DOHH2 (cell line): ENCODE measurements around the gene RAB3C.

Experiments
- H3F3A ChIP-seq: fragments of 200-600 bp; sonication (generic), shearing (Covaris generic); 2 replicates; pipeline ENCODE4 v1.6.0; 2016; ENCODE audit warnings: antibody characterized with exemption, mild to moderate bottlenecking; ENCODE audit not compliant: control insufficient read depth, insufficient read depth
- H3K27ac ChIP-seq: fragments of 200-600 bp; sonication (generic); 2 replicates; pipeline ENCODE4 v1.5.1; 2014; ENCODE audit warnings: low read depth, mild to moderate bottlenecking, low read length, moderate library complexity
- H3K27me3 ChIP-seq: fragments of 200-600 bp; sonication (generic); 2 replicates; pipeline ENCODE4 v1.6.1; 2014; ENCODE audit warnings: mild to moderate bottlenecking, low read length, mixed read lengths; ENCODE audit not compliant: control insufficient read depth
- H3K36me3 ChIP-seq: fragments of 200-600 bp; sonication (generic); 2 replicates; pipeline ENCODE4 v1.6.1; 2014; ENCODE audit warnings: mild to moderate bottlenecking, low read length, moderate library complexity, mixed read lengths; ENCODE audit not compliant: control insufficient read depth
- H3K4me1 ChIP-seq: fragments of 200-600 bp; sonication (generic); 2 replicates; pipeline ENCODE4 v1.6.1; 2014; ENCODE audit warnings: mild to moderate bottlenecking, low read length, mixed read lengths; ENCODE audit not compliant: control insufficient read depth
- H3K4me2 ChIP-seq: fragments of 200-600 bp; sonication (generic); 2 replicates; pipeline ENCODE4 v1.6.0; 2014; ENCODE audit warnings: mild to moderate bottlenecking, low read length, moderate library complexity
- H3K4me3 ChIP-seq: fragments of 200-600 bp; sonication (generic); 2 replicates; pipeline ENCODE4 v1.5.1; 2014; ENCODE audit warnings: mild to moderate bottlenecking, low read length, mixed read lengths
- H3K79me2 ChIP-seq: fragments of 200-600 bp; sonication (generic); 2 replicates; pipeline ENCODE4 v1.6.1; 2014; ENCODE audit warnings: mild to moderate bottlenecking, low read length, mixed read lengths; ENCODE audit not compliant: control insufficient read depth
- H3K9me2 ChIP-seq: fragments of 200-600 bp; sonication (generic); replicated peaks from 2 replicates; pipeline ENCODE4 v1.6.1; 2014; ENCODE audit warnings: mild to moderate bottlenecking, low read length, mixed read lengths; ENCODE audit not compliant: control insufficient read depth
- H3K9me3 ChIP-seq: fragments of 200-600 bp; sonication (generic); 2 replicates; pipeline ENCODE4 v1.6.1; 2014; ENCODE audit warnings: antibody characterized with exemption, low read length, mixed read lengths; ENCODE audit not compliant: control insufficient read depth, insufficient read depth
- H4K20me1 ChIP-seq: fragments of 200-600 bp; sonication (generic); 2 replicates; pipeline ENCODE4 v1.6.0; 2014; ENCODE audit warnings: low read depth, mild to moderate bottlenecking, antibody characterized with exemption, low read length, moderate library complexity; ENCODE audit not compliant: control insufficient read depth, insufficient read depth
- EZH2phosphoT487 ChIP-seq: fragments of 200-600 bp; sonication (generic); IDR thresholded peaks from 2 replicates; pipeline ENCODE4 v1.6.1; 2017; ENCODE audit warnings: borderline replicate concordance, mild to moderate bottlenecking, antibody characterized with exemption, low read length, moderate library complexity, mixed read lengths
- TF ChIP-seq, protein P1 (sequence below): fragments of 200-600 bp; sonication (generic); IDR thresholded peaks from one replicate; pipeline ENCODE4 v1.5.1; 2014; ENCODE audit warnings: antibody characterized with exemption, mild to moderate bottlenecking, low read depth, low read length; ENCODE audit not compliant: poor library complexity, severe bottlenecking

RAB3C gene

DNA sequence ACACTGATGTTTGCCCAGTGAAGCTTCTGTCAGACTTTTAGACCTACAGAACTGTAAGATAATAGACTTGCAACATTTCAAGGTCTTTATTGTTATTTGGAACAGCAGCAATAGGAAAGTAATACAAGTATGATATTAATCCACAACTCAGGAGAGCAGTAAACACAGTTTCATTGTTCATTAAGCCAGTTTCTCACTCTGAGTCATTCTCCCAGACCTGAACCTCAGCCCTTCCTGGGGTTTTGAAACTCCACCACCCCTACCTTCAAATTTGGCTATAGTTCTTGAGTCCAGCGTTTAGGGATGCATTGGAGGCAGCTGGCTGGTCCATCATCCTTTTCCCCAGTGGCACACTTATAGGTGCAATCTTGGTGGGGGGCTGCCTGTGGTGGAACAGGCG is 203.2 kb downstream of the RAB3C start:
- H3K27me3 ChIP-seq, result peaks cover 2% of the 10 kb centered on the region; the same call in 1 of the 2 replicates
- H3K27ac ChIP-seq, result no peak overlapping the region
- no peak overlapping the region for H3K4me2 ChIP-seq
- H3K9me3 ChIP-seq, result no peaks in the 10 kb centered on the region
- TF ChIP-seq, protein P1, sequence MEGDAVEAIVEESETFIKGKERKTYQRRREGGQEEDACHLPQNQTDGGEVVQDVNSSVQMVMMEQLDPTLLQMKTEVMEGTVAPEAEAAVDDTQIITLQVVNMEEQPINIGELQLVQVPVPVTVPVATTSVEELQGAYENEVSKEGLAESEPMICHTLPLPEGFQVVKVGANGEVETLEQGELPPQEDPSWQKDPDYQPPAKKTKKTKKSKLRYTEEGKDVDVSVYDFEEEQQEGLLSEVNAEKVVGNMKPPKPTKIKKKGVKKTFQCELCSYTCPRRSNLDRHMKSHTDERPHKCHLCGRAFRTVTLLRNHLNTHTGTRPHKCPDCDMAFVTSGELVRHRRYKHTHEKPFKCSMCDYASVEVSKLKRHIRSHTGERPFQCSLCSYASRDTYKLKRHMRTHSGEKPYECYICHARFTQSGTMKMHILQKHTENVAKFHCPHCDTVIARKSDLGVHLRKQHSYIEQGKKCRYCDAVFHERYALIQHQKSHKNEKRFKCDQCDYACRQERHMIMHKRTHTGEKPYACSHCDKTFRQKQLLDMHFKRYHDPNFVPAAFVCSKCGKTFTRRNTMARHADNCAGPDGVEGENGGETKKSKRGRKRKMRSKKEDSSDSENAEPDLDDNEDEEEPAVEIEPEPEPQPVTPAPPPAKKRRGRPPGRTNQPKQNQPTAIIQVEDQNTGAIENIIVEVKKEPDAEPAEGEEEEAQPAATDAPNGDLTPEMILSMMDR, result no peak
- no peak for TF ChIP-seq EZH2phosphoT487
- no peaks in the 10 kb centered on the region for H3K4me1 ChIP-seq
- no peaks in the 10 kb centered on the region for H4K20me1 ChIP-seq
- no peaks in the 10 kb centered on the region for H3K79me2 ChIP-seq
- no peak overlapping the region for H3K4me3 ChIP-seq
- no peaks in the 10 kb centered on the region for H3K9me2 ChIP-seq
- H3K36me3 ChIP-seq, result no peaks in the 10 kb centered on the region
- no peaks in the 10 kb centered on the region for H3F3A ChIP-seq

DNA sequence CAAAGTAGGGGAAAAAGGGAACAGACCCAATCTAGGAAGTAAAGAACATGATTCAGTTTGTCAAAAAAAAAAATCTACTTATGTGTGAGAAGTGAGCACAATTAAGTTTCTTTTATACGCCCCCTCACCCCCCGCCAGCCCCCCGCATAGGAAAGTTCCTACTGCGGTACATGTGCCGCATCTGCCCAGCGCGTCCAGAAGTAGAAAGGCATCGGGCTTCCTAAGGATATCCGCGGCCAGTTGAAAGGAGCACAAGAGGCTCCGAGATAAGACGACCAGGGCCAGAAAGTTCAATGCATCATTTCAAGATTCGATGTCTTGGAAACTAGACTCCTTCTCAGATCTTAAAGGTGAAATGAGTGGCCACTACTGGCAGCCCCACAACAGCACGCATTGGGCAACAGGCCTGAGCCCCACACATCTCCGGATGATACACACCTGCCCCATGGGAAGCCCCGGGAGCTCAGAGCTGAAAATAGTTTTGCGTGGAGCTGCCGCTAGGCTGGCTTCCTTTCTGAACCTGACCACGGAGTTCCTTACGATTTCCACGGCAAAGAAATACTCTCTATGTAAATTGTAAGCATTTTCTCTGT is 203.9 kb downstream of the RAB3C start:
- H3F3A ChIP-seq, result no peaks in the 10 kb centered on the region
- peaks cover 2% of the 10 kb centered on the region; the same call in 1 of the 2 replicates for H3K27me3 ChIP-seq
- no peaks in the 10 kb centered on the region for H4K20me1 ChIP-seq
- H3K27ac ChIP-seq, result no peak overlapping the region
- TF ChIP-seq EZH2phosphoT487, result no peak
- TF ChIP-seq, protein P1, result no peak
- no peak overlapping the region for H3K4me3 ChIP-seq
- H3K36me3 ChIP-seq, result no peaks in the 10 kb centered on the region
- H3K9me2 ChIP-seq, result no peaks in the 10 kb centered on the region
- no peak overlapping the region for H3K4me2 ChIP-seq
- no peaks in the 10 kb centered on the region for H3K79me2 ChIP-seq
- no peaks in the 10 kb centered on the region for H3K4me1 ChIP-seq
- H3K9me3 ChIP-seq, result no peaks in the 10 kb centered on the region

DNA sequence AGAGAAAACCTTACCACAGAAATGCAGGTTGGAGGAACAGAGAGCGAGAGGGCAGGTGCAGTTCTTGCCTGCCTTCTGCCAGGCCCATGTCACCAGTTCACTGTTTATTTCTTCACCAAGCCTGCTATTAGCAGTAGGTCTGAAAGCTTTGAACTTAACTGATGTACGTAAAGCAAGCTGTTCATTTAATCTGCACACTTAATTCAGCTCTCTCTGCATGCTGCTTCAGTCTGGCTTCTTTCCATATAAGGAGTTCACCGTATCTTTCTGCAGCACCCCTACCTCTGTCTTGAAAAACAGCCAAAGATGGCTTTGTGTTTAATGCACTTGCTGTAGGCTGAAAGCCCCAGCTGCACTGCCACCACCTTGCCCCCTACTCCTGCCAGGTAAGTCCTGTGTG is 205.1 kb downstream of the RAB3C start:
- Histone ChIP-seq H3K27ac (no peak overlapping the region), H4K20me1 (no peaks in the 10 kb centered on the region), H3K9me3 (no peaks in the 10 kb centered on the region), H3K4me1 (no peaks in the 10 kb centered on the region), H3K4me3 (no peak overlapping the region), H3K27me3 (peaks cover 2% of the 10 kb centered on the region; the same call in 1 of the 2 replicates), H3K4me2 (no peak overlapping the region), H3K79me2 (no peaks in the 10 kb centered on the region), H3K36me3 (no peaks in the 10 kb centered on the region), H3K9me2 (no peaks in the 10 kb centered on the region), H3F3A (no peaks in the 10 kb centered on the region)
- TF ChIP-seq, protein P1, result no peak
- no peak for TF ChIP-seq EZH2phosphoT487
